PFSK-1 (cell line): ENCODE results near the gene AKR1E2.

Source experiments
- FOXP2 ChIP-seq: optimal IDR thresholded peaks from 2 replicates; pipeline ENCODE3; 2011; ENCODE audit warnings: borderline replicate concordance, control low read depth, inconsistent platforms; ENCODE audit not compliant: insufficient read depth; ENCODE audit errors: extremely low read length, extremely low read depth
- POLR2AphosphoS5 ChIP-seq: IDR thresholded peaks from 2 replicates; pipeline ENCODE4 v1.6.1; 2012; ENCODE audit warnings: low read depth, mild to moderate bottlenecking, control low read depth, low read length, moderate library complexity
- SIN3A ChIP-seq: IDR thresholded peaks from 2 replicates; pipeline ENCODE4 v1.6.1; 2012; ENCODE audit warnings: mild to moderate bottlenecking, low read length, moderate library complexity, borderline replicate concordance; ENCODE audit not compliant: insufficient read depth
- TAF1 ChIP-seq: IDR thresholded peaks from 2 replicates; pipeline ENCODE4 v1.6.1; 2012; ENCODE audit warnings: low read length, control low read depth, borderline replicate concordance; ENCODE audit not compliant: insufficient read depth
- TF ChIP-seq, protein P1 (sequence below), 2 experiments: IDR thresholded peaks; 2 replicates each; pipeline versions ENCODE4 v1.6.1 to v1.8.0; 2011 to 2012; ENCODE audit warnings: low read depth in 2 of 2, low read length in 2 of 2, control low read depth in 1 of 2, inconsistent platforms in 1 of 2, mild to moderate bottlenecking in 1 of 2, moderate library complexity in 1 of 2; ENCODE audit not compliant: insufficient read depth in 1 of 2

AKR1E2 gene

DNA sequence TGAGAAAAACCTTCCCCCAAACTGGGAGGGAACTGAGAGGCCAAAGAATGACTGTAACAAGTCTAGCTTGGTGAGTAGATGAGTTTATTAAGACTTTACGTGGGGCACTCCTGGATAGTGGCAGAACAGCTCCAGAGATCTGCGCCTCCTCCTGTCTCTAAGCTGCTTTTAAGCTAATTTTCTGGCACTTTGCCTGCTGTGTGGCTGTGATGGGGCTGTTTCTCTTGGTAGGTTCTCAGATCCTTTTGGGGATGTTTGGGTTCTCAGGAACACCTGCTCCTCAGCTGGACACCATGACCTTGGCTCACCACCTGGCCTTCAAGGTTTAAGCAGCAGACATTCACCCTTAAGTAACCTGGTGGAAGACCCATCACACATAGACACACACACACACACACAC is 68.3 kb downstream of the AKR1E2 start:
- TF ChIP-seq POLR2AphosphoS5 (no peak), FOXP2 (no peak), SIN3A (no peak), TAF1 (no peak)
- TF ChIP-seq, protein P1, sequence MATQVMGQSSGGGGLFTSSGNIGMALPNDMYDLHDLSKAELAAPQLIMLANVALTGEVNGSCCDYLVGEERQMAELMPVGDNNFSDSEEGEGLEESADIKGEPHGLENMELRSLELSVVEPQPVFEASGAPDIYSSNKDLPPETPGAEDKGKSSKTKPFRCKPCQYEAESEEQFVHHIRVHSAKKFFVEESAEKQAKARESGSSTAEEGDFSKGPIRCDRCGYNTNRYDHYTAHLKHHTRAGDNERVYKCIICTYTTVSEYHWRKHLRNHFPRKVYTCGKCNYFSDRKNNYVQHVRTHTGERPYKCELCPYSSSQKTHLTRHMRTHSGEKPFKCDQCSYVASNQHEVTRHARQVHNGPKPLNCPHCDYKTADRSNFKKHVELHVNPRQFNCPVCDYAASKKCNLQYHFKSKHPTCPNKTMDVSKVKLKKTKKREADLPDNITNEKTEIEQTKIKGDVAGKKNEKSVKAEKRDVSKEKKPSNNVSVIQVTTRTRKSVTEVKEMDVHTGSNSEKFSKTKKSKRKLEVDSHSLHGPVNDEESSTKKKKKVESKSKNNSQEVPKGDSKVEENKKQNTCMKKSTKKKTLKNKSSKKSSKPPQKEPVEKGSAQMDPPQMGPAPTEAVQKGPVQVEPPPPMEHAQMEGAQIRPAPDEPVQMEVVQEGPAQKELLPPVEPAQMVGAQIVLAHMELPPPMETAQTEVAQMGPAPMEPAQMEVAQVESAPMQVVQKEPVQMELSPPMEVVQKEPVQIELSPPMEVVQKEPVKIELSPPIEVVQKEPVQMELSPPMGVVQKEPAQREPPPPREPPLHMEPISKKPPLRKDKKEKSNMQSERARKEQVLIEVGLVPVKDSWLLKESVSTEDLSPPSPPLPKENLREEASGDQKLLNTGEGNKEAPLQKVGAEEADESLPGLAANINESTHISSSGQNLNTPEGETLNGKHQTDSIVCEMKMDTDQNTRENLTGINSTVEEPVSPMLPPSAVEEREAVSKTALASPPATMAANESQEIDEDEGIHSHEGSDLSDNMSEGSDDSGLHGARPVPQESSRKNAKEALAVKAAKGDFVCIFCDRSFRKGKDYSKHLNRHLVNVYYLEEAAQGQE (IDR thresholded peaks at IDR 0.05; ENCODE audit: insufficient read depth in 1 of 2, low read depth in 2 of 2, low read length in 2 of 2) = no peak
